Duodenal mucosa (tissue), 2 donors: ENCODE data around the gene CYB5R3.
A peak's percentile ranks its signal among the peaks of the same experiment; 100 is the strongest.

Experiments used
- H3K27ac ChIP-seq: one replicate; pipeline ENCODE4 v1.7.0; 2013; ENCODE audit warnings: low read depth, low read length
- H3K27me3 ChIP-seq, 2 donors: one replicate each; pipeline ENCODE4 v1.7.0; 2013; ENCODE audit warnings: low read length in 2 of 2, control low read depth in 1 of 2; ENCODE audit not compliant: insufficient read depth in 2 of 2, control insufficient read depth in 1 of 2
- H3K36me3 ChIP-seq, 2 donors: one replicate each; pipeline ENCODE4 v1.7.0; 2013; ENCODE audit warnings: low read length in 2 of 2, control low read depth in 1 of 2; ENCODE audit not compliant: insufficient read depth in 2 of 2, control insufficient read depth in 1 of 2
- H3K4me1 ChIP-seq, 2 donors: one replicate each; pipeline ENCODE4 v1.7.0; 2013; ENCODE audit warnings: low read length in 2 of 2, control low read depth in 1 of 2; ENCODE audit not compliant: insufficient read depth in 2 of 2, control insufficient read depth in 1 of 2
- H3K4me3 ChIP-seq, 2 donors: one replicate each; pipeline ENCODE4 v1.7.0; 2013; ENCODE audit warnings: low read length in 2 of 2, low read depth in 1 of 2
- H3K9ac ChIP-seq, 2 donors: one replicate each; pipeline ENCODE4 v1.7.0; 2013; ENCODE audit warnings: low read length in 2 of 2, low read depth in 1 of 2
- H3K9me3 ChIP-seq, 2 donors: one replicate each; pipeline ENCODE4 v1.7.0; 2013; ENCODE audit warnings: low read length in 2 of 2, control low read depth in 1 of 2; ENCODE audit not compliant: control insufficient read depth in 1 of 2

The CYB5R3 gene

GRCh38 chr22:42645938-42646568, 3.1 kb downstream of the CYB5R3 start:
- no peaks in the 10 kb centered on the region for H3K27me3 ChIP-seq
- H3K4me1 ChIP-seq: peaks cover 60 to 69% of the 10 kb centered on the region in 2 donors
- H3K9ac ChIP-seq: peak overlapping the region; percentile 58 to 63
- H3K4me3 ChIP-seq: peak overlapping the region; percentile 51 to 56
- no peaks in the 10 kb centered on the region for H3K36me3 ChIP-seq
- H3K27ac ChIP-seq: peak overlapping the region; percentile 65
- H3K9me3 ChIP-seq: no peaks in the 10 kb centered on the region

GRCh38 chr22:42645341-42645937, 3.8 kb downstream of the CYB5R3 start:
- Histone ChIP-seq H3K9ac (peak overlapping the region; percentile 58 to 63), H3K36me3 (no peaks in the 10 kb centered on the region), H3K27ac (peak overlapping the region; percentile 65), H3K4me1 (peaks cover 60 to 69% of the 10 kb centered on the region in 2 donors), H3K27me3 (no peaks in the 10 kb centered on the region), H3K9me3 (no peaks in the 10 kb centered on the region), H3K4me3 (peak overlapping the region; percentile 51 to 56)

- H3K9ac ChIP-seq: peak overlapping the region; percentile 7 to 58
- no peaks in the 10 kb centered on the region for H3K27me3 ChIP-seq
- peaks cover 60 to 69% of the 10 kb centered on the region in 2 donors for H3K4me1 ChIP-seq
- peak overlapping the region; percentile 51 to 56 for H3K4me3 ChIP-seq
- H3K36me3 ChIP-seq: no peaks in the 10 kb centered on the region
- H3K9me3 ChIP-seq: no peaks in the 10 kb centered on the region
- H3K27ac ChIP-seq: peak overlapping the region; percentile 65
Measured at GRCh38 chr22:42644422-42645340, 4.5 kb downstream of the CYB5R3 start.

- peak overlapping the region in 1 of 2 donors; percentile 56 for H3K4me3 ChIP-seq
- peak overlapping the region; percentile 7 to 58 for H3K9ac ChIP-seq
- H3K36me3 ChIP-seq: no peaks in the 10 kb centered on the region
- H3K9me3 ChIP-seq: no peaks in the 10 kb centered on the region
- no peak overlapping the region for H3K27ac ChIP-seq
- H3K4me1 ChIP-seq: peaks cover 60 to 69% of the 10 kb centered on the region in 2 donors
- H3K27me3 ChIP-seq: no peaks in the 10 kb centered on the region
Measured at GRCh38 chr22:42643634-42644421, 5.4 kb downstream of the CYB5R3 start.

- Histone ChIP-seq H3K27ac (no peak overlapping the region), H3K4me1 (peaks cover 54 to 62% of the 10 kb centered on the region in 2 donors), H3K36me3 (no peaks in the 10 kb centered on the region), H3K9ac (peak overlapping the region in 1 of 2 donors; percentile 18), H3K27me3 (no peaks in the 10 kb centered on the region), H3K9me3 (no peaks in the 10 kb centered on the region), H3K4me3 (no peak overlapping the region)
Measured at GRCh38 chr22:42642806-42643633, 6.2 kb downstream of the CYB5R3 start.

GRCh38 chr22:42641801-42642413, 7.3 kb downstream of the CYB5R3 start:
- Histone ChIP-seq H3K4me1 (peaks cover 43 to 51% of the 10 kb centered on the region in 2 donors), H3K9ac (no peak overlapping the region), H3K36me3 (peaks cover 0 to 2% of the 10 kb centered on the region in 2 donors), H3K4me3 (no peak overlapping the region), H3K9me3 (no peaks in the 10 kb centered on the region), H3K27ac (no peak overlapping the region), H3K27me3 (no peaks in the 10 kb centered on the region)

- H3K27me3 ChIP-seq: no peaks in the 10 kb centered on the region
- peaks cover 0 to 15% of the 10 kb centered on the region in 2 donors for H3K36me3 ChIP-seq
- H3K9ac ChIP-seq: no peak overlapping the region
- peaks cover 21 to 29% of the 10 kb centered on the region in 2 donors for H3K4me1 ChIP-seq
- H3K4me3 ChIP-seq: no peak overlapping the region
- H3K27ac ChIP-seq: no peak overlapping the region
- no peaks in the 10 kb centered on the region for H3K9me3 ChIP-seq
Measured at GRCh38 chr22:42639541-42640241, 9.5 kb downstream of the CYB5R3 start.

GRCh38 chr22:42637555-42637954, 11.6 kb downstream of the CYB5R3 start:
- H3K4me1 ChIP-seq: peaks cover under 1 to 9% of the 10 kb centered on the region in 2 donors

More at GRCh38 chr22:42637555-42637954, 11.6 kb downstream of the CYB5R3 start:
- no peaks in the 10 kb centered on the region for H3K27me3 ChIP-seq
- no peak overlapping the region for H3K9ac ChIP-seq
- no peak overlapping the region for H3K27ac ChIP-seq
- no peak overlapping the region for H3K4me3 ChIP-seq
- H3K9me3 ChIP-seq: no peaks in the 10 kb centered on the region
- peaks cover under 1 to 28% of the 10 kb centered on the region in 2 donors for H3K36me3 ChIP-seq
